GM18499 (cell line): ENCODE data around the gene PRORP.
"Not testable (repeated sequence)": the region's sequence is repeated elsewhere in the genome, so short reads cannot be mapped to it uniquely, and the experiment has no call there.

Experiments used
- ATAC-seq: cut with Tn5 transposase; IDR thresholded peaks from one replicate; pipeline ENCODE4 v1.9.1; 2021; ENCODE audit warnings: moderate number of reproducible peaks; ENCODE audit not compliant: insufficient read depth, unreplicated experiment

PRORP gene

DNA sequence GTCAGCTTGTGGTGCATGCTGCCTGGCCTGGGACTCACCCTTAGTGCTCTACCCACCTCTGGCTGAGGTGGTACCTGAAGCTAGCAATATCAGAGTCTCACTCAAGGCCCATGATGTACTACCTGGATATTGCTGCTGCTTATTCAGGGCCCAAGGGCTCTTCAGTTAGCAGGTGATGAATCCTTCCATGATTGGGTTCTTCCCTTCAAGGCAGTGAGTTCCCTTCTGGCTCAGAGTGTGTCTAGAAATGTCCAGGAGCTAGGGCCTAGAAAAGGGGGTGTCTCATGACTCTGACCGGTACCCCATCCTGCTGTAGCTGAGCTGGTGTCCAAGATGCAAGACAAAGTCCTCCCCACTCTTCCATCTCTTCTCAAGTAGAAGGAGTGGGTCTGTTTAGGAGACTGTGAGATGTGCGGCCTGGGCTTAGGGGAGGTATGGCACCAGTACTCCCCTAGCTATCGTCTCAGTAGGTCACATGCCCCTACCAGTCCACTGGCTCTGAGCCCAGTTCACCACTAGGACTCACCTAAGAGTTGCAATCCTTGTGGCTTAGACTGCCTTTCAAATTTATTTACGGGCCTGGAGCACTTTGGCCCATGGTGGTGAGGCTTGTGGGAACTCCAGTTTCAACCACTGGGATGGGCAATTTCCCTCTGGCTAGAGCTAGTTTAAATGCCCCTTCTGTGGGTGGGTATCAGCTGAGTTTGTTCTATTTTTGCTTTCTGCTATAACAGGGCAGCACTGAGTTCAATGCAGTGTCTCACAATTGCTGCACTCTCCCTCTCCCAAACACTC lies 12.2 kb downstream of the PRORP start:
- no peak for ATAC-seq

DNA sequence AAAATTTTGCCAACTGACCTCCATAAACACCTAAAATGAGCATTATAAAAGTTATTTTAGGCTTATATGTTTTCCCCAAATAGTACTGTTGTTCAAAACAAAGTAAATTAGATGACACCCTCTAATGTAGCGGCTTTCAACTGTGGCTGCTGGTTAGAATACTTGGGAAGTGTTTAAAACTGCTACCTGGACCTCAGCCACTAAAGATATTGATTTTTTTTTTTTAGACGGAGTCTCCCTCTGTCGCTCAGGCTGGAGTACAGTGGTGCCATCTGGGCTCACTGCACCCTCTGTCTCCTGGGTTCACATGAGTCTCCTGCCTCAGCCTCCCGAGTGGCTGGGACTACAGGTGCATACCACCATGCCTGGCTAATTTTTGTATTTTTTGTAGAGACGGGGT lies 16.2 kb downstream of the PRORP start:
- no peak for ATAC-seq

- no peak for ATAC-seq
These were observed 18.6 kb downstream of the PRORP start for GRCh38 chr14:35140718-35141581.

- ATAC-seq = no peak
These were observed 21.7 kb downstream of the PRORP start for GRCh38 chr14:35144029-35144428.

DNA sequence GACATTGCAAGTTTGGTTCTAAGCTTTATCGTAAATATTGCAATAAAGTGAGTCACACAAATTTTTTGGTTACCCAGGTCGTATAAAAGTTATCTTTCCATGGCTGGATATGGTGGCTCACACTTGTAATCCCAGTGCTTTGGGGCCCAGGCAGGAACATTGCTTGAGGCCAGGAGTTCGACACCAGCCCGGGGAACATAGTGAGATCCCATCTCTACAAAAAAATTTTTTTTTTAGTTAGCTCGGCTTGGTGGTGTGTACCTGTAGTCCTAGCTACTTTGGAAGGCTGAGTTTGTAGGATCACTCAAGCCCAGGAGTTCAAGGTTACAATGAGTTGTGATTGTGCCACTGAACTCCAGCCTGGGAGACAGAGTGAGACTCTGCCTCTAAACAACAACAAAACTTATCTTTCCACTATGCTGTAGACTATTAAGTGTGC lies 24.4 kb downstream of the PRORP start:
- ATAC-seq = no peak

DNA sequence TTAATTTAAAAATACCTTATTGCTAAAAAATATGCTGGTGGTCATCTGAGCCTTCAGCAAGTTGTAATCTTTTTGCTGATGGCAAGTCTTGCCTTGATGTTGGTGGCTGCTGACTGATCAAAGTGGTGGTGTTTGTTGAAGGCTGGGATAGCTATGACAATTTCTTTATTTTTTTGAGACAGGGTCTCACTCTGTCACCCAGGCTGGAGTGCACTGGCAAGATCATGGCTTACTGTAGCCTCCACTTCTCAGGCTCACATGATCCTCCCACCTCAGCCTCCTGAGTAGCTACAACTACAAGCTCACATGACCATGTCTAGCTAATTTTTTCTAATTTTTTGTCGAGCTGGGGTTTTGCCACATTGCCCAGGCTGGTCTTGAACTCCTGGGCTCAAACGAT lies 24.8 kb downstream of the PRORP start:
- no peak for ATAC-seq

DNA sequence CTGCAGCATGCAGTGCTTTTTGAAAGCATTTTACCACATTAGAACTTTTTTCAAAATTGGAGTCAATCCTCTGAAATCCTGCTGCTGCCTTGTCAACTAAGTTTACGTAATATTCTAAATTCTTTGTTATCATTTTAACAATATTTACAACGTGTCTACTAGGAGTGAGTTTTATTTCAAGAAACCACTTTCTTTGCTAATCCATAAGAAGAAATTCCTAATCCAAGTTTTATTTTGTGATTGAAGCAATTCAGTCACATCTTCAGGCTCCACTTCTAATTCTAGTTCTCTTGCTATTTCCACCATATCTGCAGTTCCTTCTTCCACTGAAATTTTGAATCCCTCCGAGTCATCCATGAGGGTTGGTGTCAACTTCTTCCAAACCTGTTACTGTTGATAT lies 25.4 kb downstream of the PRORP start:
- ATAC-seq = no peak

GRCh38 chr14:35149239-35149638 lies 26.9 kb downstream of the PRORP start:
- ATAC-seq = no peak

GRCh38 chr14:35152531-35152930 lies 30.2 kb downstream of the PRORP start:
- not testable (repeated sequence) for ATAC-seq

GRCh38 chr14:35154016-35154415 lies 31.7 kb downstream of the PRORP start:
- ATAC-seq = no peak

DNA sequence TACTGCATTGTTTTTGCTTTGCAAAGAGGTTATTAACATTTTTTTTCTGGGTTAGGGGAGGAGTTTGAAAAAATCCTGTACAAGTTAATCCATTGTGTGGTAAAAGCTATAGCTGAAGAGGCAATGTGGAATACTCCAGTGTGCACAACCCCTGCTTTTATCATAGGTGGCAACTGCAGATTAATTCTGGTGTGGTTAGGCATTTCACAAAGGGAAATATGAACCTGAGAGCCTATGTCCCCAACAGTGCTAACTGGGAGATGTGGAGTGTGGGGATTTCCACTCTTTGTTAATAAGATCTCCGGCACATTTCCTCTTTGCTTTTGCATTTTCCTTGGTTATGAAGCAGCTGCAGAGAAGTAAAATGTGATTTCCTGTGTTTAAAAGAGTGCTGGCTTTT lies 33.6 kb downstream of the PRORP start:
- ATAC-seq = no peak

DNA sequence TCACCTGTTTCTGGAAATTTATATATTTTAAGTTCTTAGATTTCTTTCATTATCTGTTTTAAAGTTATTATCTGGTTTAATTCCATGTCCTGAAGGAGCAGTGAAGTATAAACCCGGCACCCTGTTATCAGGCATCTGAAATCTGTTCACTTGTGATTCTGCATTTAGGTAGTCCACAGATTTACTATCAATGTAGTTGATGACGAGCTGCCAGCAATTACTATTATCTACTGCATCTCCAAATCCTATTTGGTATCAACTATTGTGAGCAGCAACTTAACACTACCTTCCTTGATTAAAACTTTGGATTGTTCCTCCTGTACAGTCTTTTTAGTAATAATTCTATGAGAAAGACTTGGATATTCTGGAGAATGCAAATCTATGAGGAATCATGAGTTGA lies 36.1 kb downstream of the PRORP start:
- ATAC-seq = no peak

DNA sequence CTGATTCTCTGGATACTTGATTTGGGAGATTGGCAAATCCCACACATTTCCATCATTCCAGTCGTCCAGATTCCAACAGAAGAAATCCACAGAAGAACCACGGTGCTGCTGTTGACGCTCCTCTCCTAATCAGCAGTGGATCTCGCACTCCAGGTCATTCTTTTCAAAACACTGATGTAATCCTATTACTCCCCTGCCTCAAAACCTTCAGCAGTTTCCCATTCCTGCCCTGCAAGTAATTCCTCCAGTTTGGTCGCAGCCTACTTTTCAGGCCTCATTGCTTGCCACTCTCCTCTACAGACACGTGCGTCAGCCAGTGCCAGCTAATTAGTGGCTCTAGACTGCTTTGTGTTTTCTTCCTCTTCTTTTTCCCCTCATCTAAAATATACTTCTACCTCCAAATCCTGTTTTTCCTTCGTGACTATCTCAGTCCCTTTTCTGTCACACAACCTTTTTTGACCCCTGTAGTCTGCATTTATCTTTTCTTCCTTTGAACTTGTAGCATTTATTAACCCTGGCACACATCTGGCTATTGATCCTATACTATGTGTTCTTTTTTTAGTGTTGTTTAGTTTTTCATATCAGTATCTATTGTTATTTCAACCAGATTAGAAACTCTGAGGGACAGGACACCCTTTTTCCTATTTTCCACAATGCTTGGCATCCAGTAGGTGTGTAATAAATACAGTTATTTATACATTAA lies 36.8 kb downstream of the PRORP start:
- no peak for ATAC-seq

DNA sequence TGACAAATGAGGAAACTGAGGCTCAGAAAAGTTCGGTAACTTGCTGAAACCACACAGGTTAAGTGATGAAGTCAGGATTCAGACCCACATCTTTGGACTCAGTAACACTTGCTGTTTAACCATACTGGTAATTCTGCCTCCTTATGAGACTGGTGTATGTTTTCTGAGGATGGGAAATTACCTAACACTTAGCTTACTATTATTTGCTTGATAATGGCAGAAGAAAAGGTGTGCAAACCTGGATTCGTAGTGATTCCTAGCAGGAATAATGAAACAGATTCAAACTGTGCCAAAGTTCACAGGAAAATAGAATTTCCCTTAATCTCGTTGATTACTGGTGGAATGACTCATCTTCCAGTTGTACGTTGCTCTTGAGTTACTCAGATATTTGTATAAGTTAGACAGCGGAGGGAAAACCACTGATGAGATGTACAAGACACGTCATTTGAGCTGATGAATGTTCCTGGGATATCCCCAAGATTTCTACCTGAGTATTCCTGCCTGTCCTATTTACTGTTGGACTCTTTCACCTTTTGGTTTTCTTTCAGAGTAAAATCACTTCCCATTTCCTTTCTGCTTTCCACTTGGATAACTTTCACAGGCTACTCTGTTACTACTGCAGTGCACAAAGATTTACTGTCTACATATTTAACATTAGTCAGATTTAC lies 37.5 kb downstream of the PRORP start:
- ATAC-seq = no peak

- ATAC-seq = no peak
These were observed 38.9 kb downstream of the PRORP start for GRCh38 chr14:35161231-35161630.

- no peak for ATAC-seq
These were observed 41.0 kb downstream of the PRORP start for GRCh38 chr14:35163384-35163783.

GRCh38 chr14:35164849-35165248 lies 42.5 kb downstream of the PRORP start:
- no peak for ATAC-seq

- no peak for ATAC-seq
These were observed 45.1 kb downstream of the PRORP start for GRCh38 chr14:35167496-35167895.
